GM12878 (cell line): ENCODE data around the gene HS3ST3B1. TPM values are rescaled to one million over a fixed set of nuclear protein-coding genes. Genes with fewer than 3 reads are reported as not detected.

ENCODE experiments used
- ATAC-seq: fragments of 200-7000 bp; cut with Tn5 transposase; 3 replicates; pipeline ENCODE4 v1.9.1; 2020; ENCODE audit warnings: mild to moderate bottlenecking, moderate library complexity
- BruUV-seq: library from RNA; stranded (reverse); fragments of 400-500 nt; replicated peaks from 2 replicates; lab custom pipeline; 2021; lab: Mats Ljungman, UMichigan
- CTCF ChIA-PET: fragments of 300-600 bp; sonication (Branson Sonifier 250); formaldehyde crosslinking; extraction: SDS; loops from one replicate; lab custom pipeline; 2021; ENCODE audit warnings: inconsistent platforms; lab: Yijun Ruan, JAX
- POLR2A ChIA-PET: fragments of 350-600 bp; formaldehyde crosslinking; extraction: SDS; loops from one replicate; lab custom pipeline; 2021; ENCODE audit warnings: inconsistent platforms; lab: Charles Lee
- RAD21 ChIA-PET: fragments of 300-600 bp; sonication (Branson Sonifier 250); formaldehyde crosslinking; loops from one replicate; lab custom pipeline; 2023; ENCODE audit warnings: antibody characterized with exemption; ENCODE audit not compliant: unreplicated experiment; lab: Charles Lee
- SMC1A ChIA-PET: fragments of 300-600 bp; sonication (Branson Sonifier 250); formaldehyde crosslinking; loops from one replicate; lab custom pipeline; 2023; ENCODE audit not compliant: unreplicated experiment, uncharacterized antibody; lab: Charles Lee
- DNase-seq: peaks from one replicate; pipeline ENCODE4 v3.0.0-alpha.2; 2011; ENCODE audit warnings: low read depth, low spot score
- FAIRE-seq: peaks from 3 replicates; lab custom pipeline; 2011; peaks lifted over from hg19 to GRCh38; lab: Jason Lieb, UNC
- H2AFZ ChIP-seq: 2 replicates; pipeline ENCODE4 v1.6.0; 2011; ENCODE audit warnings: low read depth, low read length, control low read depth; ENCODE audit not compliant: control insufficient read depth
- H3K27ac ChIP-seq: 2 replicates; pipeline ENCODE4 v1.5.1; 2011; ENCODE audit warnings: control low read depth; ENCODE audit not compliant: control insufficient read depth, insufficient read depth
- H3K27me3 ChIP-seq, 2 experiments: replicated peaks in 1 of 2; 2 replicates each; pipeline versions ENCODE4 v1.6.0 to v1.6.1; 2011; ENCODE audit warnings: low read length in 1 of 2; ENCODE audit not compliant: control insufficient read depth in 2 of 2, insufficient read depth in 2 of 2
- H3K36me3 ChIP-seq, 2 experiments: 2 replicates each; pipeline ENCODE4 v1.5.1; 2011; ENCODE audit warnings: low read length in 1 of 2; ENCODE audit not compliant: control insufficient read depth in 2 of 2, insufficient read depth in 2 of 2
- H3K4me1 ChIP-seq: 2 replicates; pipeline ENCODE4 v1.6.1; 2011; ENCODE audit warnings: mild to moderate bottlenecking, low read length, moderate library complexity, mixed read lengths; ENCODE audit not compliant: control insufficient read depth, insufficient read depth
- H3K4me2 ChIP-seq: 2 replicates; pipeline ENCODE4 v1.6.0; 2011; ENCODE audit warnings: control low read depth; ENCODE audit not compliant: control insufficient read depth, insufficient read depth
- H3K4me3 ChIP-seq: fragments of 200-600 bp; sonication (generic); 2 replicates; pipeline ENCODE4 v1.5.1; 2016
- H3K79me2 ChIP-seq: 2 replicates; pipeline ENCODE4 v1.6.0; 2011; ENCODE audit warnings: low read length; ENCODE audit not compliant: control insufficient read depth, insufficient read depth
- H3K9ac ChIP-seq: 2 replicates; pipeline ENCODE4 v1.8.0; 2011; ENCODE audit warnings: low read length, control low read depth, mixed read lengths; ENCODE audit not compliant: control insufficient read depth, insufficient read depth
- H3K9me3 ChIP-seq: replicated peaks from 3 replicates; pipeline ENCODE4 v1.5.1; 2011; ENCODE audit warnings: mild to moderate bottlenecking, low read length; ENCODE audit not compliant: control insufficient read depth, insufficient read depth
- H4K20me1 ChIP-seq: 2 replicates; pipeline ENCODE4 v1.6.0; 2011; ENCODE audit not compliant: control insufficient read depth, insufficient read depth
- ELK1 ChIP-seq: IDR thresholded peaks from 2 replicates; pipeline ENCODE4 v1.6.1; 2012; ENCODE audit warnings: low read depth, low read length, improper control_type of control experiment
- ETV6 ChIP-seq, 2 experiments: fragments of 450-650 bp in 1 of 2; IDR thresholded peaks in 1 of 2; conservative IDR thresholded peaks in 1 of 2; 2 replicates each; pipeline ENCODE4 v1.6.1; 2014; ENCODE audit warnings: antibody characterized with exemption in 1 of 2, borderline replicate concordance in 1 of 2, low read depth in 1 of 2, mild to moderate bottlenecking in 1 of 2, moderate library complexity in 1 of 2
- MTA2 ChIP-seq: fragments of 450-650 bp; IDR thresholded peaks from 2 replicates; pipeline ENCODE4 v1.6.1; 2016; ENCODE audit warnings: low read depth, mild to moderate bottlenecking, moderate library complexity
- NKRF ChIP-seq: fragments of 450-650 bp; conservative IDR thresholded peaks from 2 replicates; pipeline ENCODE4 v1.6.1; 2017; ENCODE audit warnings: mild to moderate bottlenecking, moderate library complexity
- PKNOX1 ChIP-seq: fragments of 450-650 bp; IDR thresholded peaks from 2 replicates; pipeline ENCODE4 v1.6.1; 2016; ENCODE audit warnings: mild to moderate bottlenecking
- SPI1 ChIP-seq: IDR thresholded peaks from 2 replicates; pipeline ENCODE4 v1.6.1; 2011; ENCODE audit warnings: low read depth, mild to moderate bottlenecking, low read length, moderate library complexity, borderline replicate concordance; ENCODE audit not compliant: insufficient read depth
- TAF1 ChIP-seq: IDR thresholded peaks from 2 replicates; pipeline ENCODE4 v1.6.1; 2011; ENCODE audit warnings: mild to moderate bottlenecking, low read depth, low read length, borderline replicate concordance
- WRNIP1 ChIP-seq: IDR thresholded peaks from 2 replicates; pipeline ENCODE4 v1.6.1; 2011; ENCODE audit warnings: low read depth, low read length, improper control_type of control experiment, borderline replicate concordance
- ZNF217 ChIP-seq: fragments of 450-650 bp; IDR thresholded peaks from 2 replicates; pipeline ENCODE4 v1.6.1; 2017; ENCODE audit warnings: antibody characterized with exemption, mild to moderate bottlenecking
- ZNF274 ChIP-seq: IDR thresholded peaks from one replicate; pipeline ENCODE4 v1.8.0; 2011; ENCODE audit not compliant: insufficient read length, insufficient read depth
- ZNF384 ChIP-seq: IDR thresholded peaks from 2 replicates; pipeline ENCODE4 v1.6.1; 2012; ENCODE audit warnings: low read depth, mild to moderate bottlenecking, low read length, improper control_type of control experiment, borderline replicate concordance
- WGBS: methylation state at CpG from one replicate; pipeline ENCODE4 v1.1.6; 2016; ENCODE audit warnings: low lambda C conversion rate; ENCODE audit not compliant: insufficient replicate concordance, insufficient coverage; ENCODE audit errors: missing lambda C conversion rate; 5-methylcytosine and 5-hydroxymethylcytosine counted together
- in situ Hi-C: fragments of 300-500 bp; cut with MboI; formaldehyde crosslinking; loops from 9 replicates; pipeline ENCODE4 v1.14.3; 2018; ENCODE audit warnings: mixed read lengths
- intact Hi-C: fragments of 100-400 bp; cut with micrococcal nuclease; formaldehyde crosslinking; loops from one replicate; pipeline ENCODE4 v1.14.2; 2022; ENCODE audit not compliant: unreplicated experiment
- polyA plus RNA-seq, 11 experiments: library from polyadenylated mRNA; depleted of rRNA in 4 of 11; unstranded in 6 of 11; stranded (reverse) in 5 of 11; fragments of >200 nt; fragmentation: Nextera tagmentation in 4 of 11; fragmentation: Illumina TruSeq in 1 of 11; extraction: Ambion mirVana in 4 of 11; extraction: Trizol in 1 of 11; gene quantifications; 1 replicate in 1 of 11; 2 replicates in 10 of 11; pipeline versions ENCODE4 v1.2.1 to v1.2.3, GENCODE V29; 2011 to 2016; ENCODE audit warnings: inconsistent platforms in 2 of 11, missing spikeins in 2 of 11, low read depth in 1 of 11
- total RNA-seq, 4 experiments: library from RNA; depleted of rRNA in 3 of 4; stranded (reverse); fragments of >200 nt in 3 of 4; fragmentation: Illumina TruSeq in 1 of 4; extraction: Trizol in 1 of 4; gene quantifications; 2 replicates each; pipeline versions ENCODE4 v1.2.1 to v1.2.3, GENCODE V29; 2013 to 2021

Gene HS3ST3B1
- total and polyA plus RNA-seq, 10 of the 15 experiments (the other 5 are each of a cell fraction or from before 2014, with no cell fraction given), result 0.03 to 0.14 (median 0.06) TPM; not detected in 3

- no peak for TF ChIP-seq TAF1
Observed at GRCh38 chr17:14376666-14377065, 75.8 kb downstream of the HS3ST3B1 start (continued).

GRCh38 chr17:14381606-14382005 is 80.7 kb downstream of the HS3ST3B1 start:
- no TSS peak for BruUV-seq
- H3K27me3 ChIP-seq, result no peaks in the 10 kb centered on the region
- in situ Hi-C loops (no loop called here), intact Hi-C loops (no loop called here)
- DNase-seq (no peak), ATAC-seq (no peak), FAIRE-seq (no peak)
- H3K9me3 ChIP-seq, result no peaks in the 10 kb centered on the region; the same call in 2 of the 3 replicates
- no peaks in the 10 kb centered on the region for H3K36me3 ChIP-seq
- H3K9ac ChIP-seq, result no peak overlapping the region
- ChIA-PET POLR2A (no interaction called here), RAD21 (no interaction called here), CTCF (no interaction called here), SMC1A (no interaction called here)
- no peak overlapping the region for H2AFZ ChIP-seq
- no peaks in the 10 kb centered on the region for H3K79me2 ChIP-seq
- TF ChIP-seq WRNIP1 (no peak), ZNF217 (no peak)
- H3K4me2 ChIP-seq, result no peak overlapping the region
- H3K4me3 ChIP-seq, result no peak overlapping the region
- H3K27ac ChIP-seq, result no peak overlapping the region
- H4K20me1 ChIP-seq, result no peaks in the 10 kb centered on the region
- 27% methylated on average over 6 of the region's 6 CpGs for WGBS
- H3K4me1 ChIP-seq, result no peaks in the 10 kb centered on the region

- H3K4me1 ChIP-seq, result no peaks in the 10 kb centered on the region
- ChIA-PET RAD21 (no interaction called here), SMC1A (no interaction called here), CTCF (no interaction called here), POLR2A (no interaction called here)
- intact Hi-C loops, result no loop called here
- BruUV-seq, result no TSS peak
- H2AFZ ChIP-seq, result no peak overlapping the region
- no peaks in the 10 kb centered on the region; the same call in 2 of the 3 replicates for H3K9me3 ChIP-seq
- DNase-seq (no peak), FAIRE-seq (no peak), ATAC-seq (no peak)
- no peak overlapping the region for H3K9ac ChIP-seq
- no peak overlapping the region for H3K27ac ChIP-seq
- H3K4me2 ChIP-seq, result no peak overlapping the region
- H4K20me1 ChIP-seq, result no peaks in the 10 kb centered on the region
- in situ Hi-C loops, result no loop called here
- no peaks in the 10 kb centered on the region for H3K27me3 ChIP-seq
- H3K36me3 ChIP-seq, result no peaks in the 10 kb centered on the region
- no peak overlapping the region for H3K4me3 ChIP-seq
- H3K79me2 ChIP-seq, result no peaks in the 10 kb centered on the region
- 43% methylated on average over 7 of the region's 7 CpGs for WGBS
- TF ChIP-seq ZNF384, result no peak
- TF ChIP-seq ETV6 (conservative IDR thresholded peaks at IDR 0.05 in 1 of 2, IDR thresholded peaks at IDR 0.05 in 1 of 2; ENCODE audit: borderline replicate concordance in 1 of 2, low read depth in 1 of 2), result no peak
- no peak for TF ChIP-seq SPI1
- TF ChIP-seq ELK1, result no peak
- TF ChIP-seq NKRF, result no peak
- no peak for TF ChIP-seq ZNF274
- no peak for TF ChIP-seq MTA2
- no peak for TF ChIP-seq PKNOX1
Observed at GRCh38 chr17:14387036-14387435, 86.2 kb downstream of the HS3ST3B1 start.
